ENCODE measurements around the gene NEDD4. TPM values are rescaled to one million over a fixed set of nuclear protein-coding genes. Genes with fewer than 3 reads are reported as not detected.
"Not testable (repeated sequence)": the region's sequence is repeated elsewhere in the genome, so short reads cannot be mapped to it uniquely, and the experiment has no call there.

Gene NEDD4
- total RNA-seq, 4 donors from 2014 or later = 16.7 to 40.4 (median 29.4) TPM

- TF ChIP-seq, protein P1, sequence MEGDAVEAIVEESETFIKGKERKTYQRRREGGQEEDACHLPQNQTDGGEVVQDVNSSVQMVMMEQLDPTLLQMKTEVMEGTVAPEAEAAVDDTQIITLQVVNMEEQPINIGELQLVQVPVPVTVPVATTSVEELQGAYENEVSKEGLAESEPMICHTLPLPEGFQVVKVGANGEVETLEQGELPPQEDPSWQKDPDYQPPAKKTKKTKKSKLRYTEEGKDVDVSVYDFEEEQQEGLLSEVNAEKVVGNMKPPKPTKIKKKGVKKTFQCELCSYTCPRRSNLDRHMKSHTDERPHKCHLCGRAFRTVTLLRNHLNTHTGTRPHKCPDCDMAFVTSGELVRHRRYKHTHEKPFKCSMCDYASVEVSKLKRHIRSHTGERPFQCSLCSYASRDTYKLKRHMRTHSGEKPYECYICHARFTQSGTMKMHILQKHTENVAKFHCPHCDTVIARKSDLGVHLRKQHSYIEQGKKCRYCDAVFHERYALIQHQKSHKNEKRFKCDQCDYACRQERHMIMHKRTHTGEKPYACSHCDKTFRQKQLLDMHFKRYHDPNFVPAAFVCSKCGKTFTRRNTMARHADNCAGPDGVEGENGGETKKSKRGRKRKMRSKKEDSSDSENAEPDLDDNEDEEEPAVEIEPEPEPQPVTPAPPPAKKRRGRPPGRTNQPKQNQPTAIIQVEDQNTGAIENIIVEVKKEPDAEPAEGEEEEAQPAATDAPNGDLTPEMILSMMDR (IDR thresholded peaks at IDR 0.05) = no peak
- no peak for TF ChIP-seq POLR2A (IDR thresholded peaks at IDR 0.05)
- no peak overlapping the region for H3K4me3 ChIP-seq (ENCODE audit: low read depth, poor library complexity, severe bottlenecking)
- intact Hi-C loops (cut with DNase I; ENCODE audit: low total_unique reads) = no loop called here
- 79 to 83% methylated on average over 2 of the region's 2 CpGs for WGBS, 2 donors
- no peak for DNase-seq (ENCODE audit: low spot score in 2 of 2)
Measured at GRCh38 chr15:55960946-55961345, 32.5 kb downstream of the NEDD4 start.

DNA sequence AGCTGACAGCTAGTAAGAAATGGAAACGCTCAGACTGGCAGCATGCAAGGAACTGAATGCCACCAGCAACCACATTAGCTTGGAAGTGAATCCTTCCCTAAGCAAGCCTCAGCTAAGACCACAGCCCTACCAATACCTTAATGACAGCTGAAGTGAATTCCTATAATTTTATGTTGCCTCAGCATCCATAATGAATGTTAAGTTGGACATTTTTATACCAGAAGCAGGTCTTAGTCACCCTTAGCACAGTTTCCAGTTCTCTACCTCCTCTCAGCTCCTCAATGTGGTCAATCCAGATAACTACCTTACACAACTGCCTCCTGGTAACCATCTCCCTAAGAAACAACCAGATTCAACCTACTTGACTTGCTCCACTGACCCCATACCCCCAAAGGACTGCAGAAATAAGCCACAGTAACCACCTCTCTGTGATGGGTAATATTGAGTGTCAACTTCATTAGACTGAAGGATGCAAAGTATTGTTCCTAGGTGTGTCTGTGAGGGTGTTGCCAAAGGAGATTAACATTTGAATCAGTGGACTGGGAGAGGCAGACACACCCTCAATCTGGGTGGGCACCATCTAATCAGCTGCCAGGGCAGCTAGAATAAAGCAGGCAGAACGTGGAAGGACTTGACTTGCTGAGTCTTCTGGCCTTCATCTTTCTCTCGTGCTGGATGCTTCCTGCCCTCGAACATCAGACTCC, 33.5 kb downstream of the NEDD4 start:
- 55 to 68% methylated on average over 4 of the region's 4 CpGs for whole genome bisulfite sequencing, 2 donors
- H3K4me3 ChIP-seq (ENCODE audit: low read depth, poor library complexity, severe bottlenecking) = no peak overlapping the region
- intact Hi-C loops (cut with DNase I; ENCODE audit: low total_unique reads) = no loop called here
- DNase-seq (ENCODE audit: low spot score in 2 of 2) = no peak
- TF ChIP-seq, protein P1 (IDR thresholded peaks at IDR 0.05) = no peak
- TF ChIP-seq POLR2A (IDR thresholded peaks at IDR 0.05) = no peak

DNA sequence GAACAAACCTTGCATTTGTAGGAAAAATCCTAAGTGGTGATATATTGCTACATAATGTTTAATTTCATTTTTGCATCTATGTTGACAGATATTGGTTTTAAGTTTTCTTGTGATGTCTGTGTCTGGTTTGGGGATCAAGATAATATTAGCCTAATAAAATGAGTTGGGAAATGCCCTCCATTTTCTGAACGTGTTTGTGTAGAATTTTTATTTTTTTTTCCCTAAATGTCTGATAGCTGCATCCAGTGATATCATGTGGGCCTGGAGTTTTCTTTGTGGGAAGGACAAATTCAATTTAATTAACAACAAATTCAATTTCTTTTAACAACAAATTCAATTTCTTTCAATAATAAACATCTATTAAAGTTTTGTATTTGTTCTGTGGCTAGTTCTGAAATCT, 35.1 kb downstream of the NEDD4 start:
- intact Hi-C loops (cut with DNase I; ENCODE audit: low total_unique reads) = no loop called here
- DNase-seq (ENCODE audit: low spot score in 2 of 2) = no peak
- TF ChIP-seq, protein P1 (IDR thresholded peaks at IDR 0.05) = no peak
- no peak for TF ChIP-seq POLR2A (IDR thresholded peaks at IDR 0.05)
- no peak overlapping the region for H3K4me3 ChIP-seq (ENCODE audit: low read depth, poor library complexity, severe bottlenecking)
- WGBS, 2 donors = 61 to 68% methylated on average over 1 of the region's 1 CpG

- intact Hi-C loops (cut with DNase I; ENCODE audit: low total_unique reads) = no loop called here
- DNase-seq (ENCODE audit: low spot score in 2 of 2) = no peak
- TF ChIP-seq POLR2A (IDR thresholded peaks at IDR 0.05) = no peak
- TF ChIP-seq, protein P1 (IDR thresholded peaks at IDR 0.05) = no peak
- WGBS, 2 donors = 94 to 97% methylated on average over 6 of the region's 6 CpGs
- H3K4me3 ChIP-seq (ENCODE audit: low read depth, poor library complexity, severe bottlenecking) = no peak overlapping the region
Measured at GRCh38 chr15:55954862-55955605, 38.4 kb downstream of the NEDD4 start.

GRCh38 chr15:55952501-55953274, 40.7 kb downstream of the NEDD4 start:
- H3K4me3 ChIP-seq (ENCODE audit: low read depth, poor library complexity, severe bottlenecking); intact Hi-C loops (cut with DNase I; ENCODE audit: low total_unique reads); DNase-seq (ENCODE audit: low spot score in 2 of 2): not testable (repeated sequence)
- 94% methylated on average over 14 of the region's 14 CpGs for WGBS, 2 donors

DNA sequence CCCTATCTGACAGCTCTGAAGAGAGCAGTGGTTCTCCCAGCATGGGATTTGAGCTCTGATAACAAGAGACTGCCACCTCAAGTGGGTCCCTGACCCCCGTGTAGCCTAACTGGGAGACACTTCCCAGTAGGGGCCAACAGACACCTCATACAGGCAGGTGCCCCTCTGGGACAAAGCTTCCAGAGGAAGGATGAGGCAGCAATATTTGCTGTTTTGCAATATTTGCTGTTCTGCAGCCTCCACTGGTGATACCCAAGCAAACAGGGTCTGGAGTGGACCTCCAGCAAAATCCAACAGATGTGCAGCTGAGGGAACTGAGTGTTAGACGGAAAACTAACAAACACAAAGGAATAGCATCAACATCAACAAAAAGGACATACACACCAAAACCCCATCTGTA, 48.8 kb downstream of the NEDD4 start:
- intact Hi-C loops (cut with DNase I; ENCODE audit: low total_unique reads); H3K4me3 ChIP-seq (ENCODE audit: low read depth, poor library complexity, severe bottlenecking); DNase-seq (ENCODE audit: low spot score in 2 of 2): not testable (repeated sequence)
- whole genome bisulfite sequencing, 2 donors = 88 to 93% methylated on average over 2 of the region's 2 CpGs

Measured in lower leg skin (tissue), 4 donors.